ENCODE results near the gene BANP.

Gene BANP

DNA sequence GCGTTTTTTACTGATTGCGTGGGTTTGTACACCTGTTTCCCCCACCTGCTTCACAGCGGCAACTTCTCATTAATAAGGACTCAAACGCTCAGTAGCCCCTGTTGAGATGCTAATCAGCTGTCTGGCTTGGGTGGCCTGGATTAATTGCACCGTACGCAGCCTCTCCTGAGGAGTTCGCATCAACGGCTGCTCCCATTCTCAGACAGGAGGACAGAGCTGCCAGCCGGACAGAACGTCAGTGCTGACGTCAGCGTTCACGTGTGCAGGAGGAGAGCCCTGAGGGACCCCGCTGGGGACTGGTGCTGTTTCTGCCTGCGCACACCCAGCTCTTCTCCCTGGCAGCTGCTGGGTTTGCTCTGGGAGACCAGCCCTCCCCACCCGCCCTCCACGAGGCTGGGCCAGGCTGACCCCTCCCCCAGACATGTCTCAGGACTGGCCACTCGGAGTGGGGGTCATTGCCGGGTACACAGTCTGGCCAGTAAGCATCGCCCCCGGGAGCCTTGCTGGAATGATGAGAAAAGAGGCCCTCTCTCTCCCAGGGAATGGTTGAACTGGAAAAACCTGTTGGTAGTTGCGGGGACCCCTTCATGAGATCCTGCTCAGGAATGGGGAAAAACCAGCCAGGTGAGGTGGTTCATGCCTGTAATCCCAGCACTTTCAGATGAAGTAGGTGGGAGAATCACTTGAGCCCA, 5.7 kb upstream of the BANP start:
- H3K4me3 ChIP-seq (ENCODE audit: low read depth, low read length) = no peak overlapping the region
- DNase-seq (ENCODE audit: low read depth) = no peak
- TF ChIP-seq, protein P1, sequence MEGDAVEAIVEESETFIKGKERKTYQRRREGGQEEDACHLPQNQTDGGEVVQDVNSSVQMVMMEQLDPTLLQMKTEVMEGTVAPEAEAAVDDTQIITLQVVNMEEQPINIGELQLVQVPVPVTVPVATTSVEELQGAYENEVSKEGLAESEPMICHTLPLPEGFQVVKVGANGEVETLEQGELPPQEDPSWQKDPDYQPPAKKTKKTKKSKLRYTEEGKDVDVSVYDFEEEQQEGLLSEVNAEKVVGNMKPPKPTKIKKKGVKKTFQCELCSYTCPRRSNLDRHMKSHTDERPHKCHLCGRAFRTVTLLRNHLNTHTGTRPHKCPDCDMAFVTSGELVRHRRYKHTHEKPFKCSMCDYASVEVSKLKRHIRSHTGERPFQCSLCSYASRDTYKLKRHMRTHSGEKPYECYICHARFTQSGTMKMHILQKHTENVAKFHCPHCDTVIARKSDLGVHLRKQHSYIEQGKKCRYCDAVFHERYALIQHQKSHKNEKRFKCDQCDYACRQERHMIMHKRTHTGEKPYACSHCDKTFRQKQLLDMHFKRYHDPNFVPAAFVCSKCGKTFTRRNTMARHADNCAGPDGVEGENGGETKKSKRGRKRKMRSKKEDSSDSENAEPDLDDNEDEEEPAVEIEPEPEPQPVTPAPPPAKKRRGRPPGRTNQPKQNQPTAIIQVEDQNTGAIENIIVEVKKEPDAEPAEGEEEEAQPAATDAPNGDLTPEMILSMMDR (IDR thresholded peaks at IDR 0.05; ENCODE audit: control insufficient read depth, extremely low read depth, insufficient read depth) = no peak

DNA sequence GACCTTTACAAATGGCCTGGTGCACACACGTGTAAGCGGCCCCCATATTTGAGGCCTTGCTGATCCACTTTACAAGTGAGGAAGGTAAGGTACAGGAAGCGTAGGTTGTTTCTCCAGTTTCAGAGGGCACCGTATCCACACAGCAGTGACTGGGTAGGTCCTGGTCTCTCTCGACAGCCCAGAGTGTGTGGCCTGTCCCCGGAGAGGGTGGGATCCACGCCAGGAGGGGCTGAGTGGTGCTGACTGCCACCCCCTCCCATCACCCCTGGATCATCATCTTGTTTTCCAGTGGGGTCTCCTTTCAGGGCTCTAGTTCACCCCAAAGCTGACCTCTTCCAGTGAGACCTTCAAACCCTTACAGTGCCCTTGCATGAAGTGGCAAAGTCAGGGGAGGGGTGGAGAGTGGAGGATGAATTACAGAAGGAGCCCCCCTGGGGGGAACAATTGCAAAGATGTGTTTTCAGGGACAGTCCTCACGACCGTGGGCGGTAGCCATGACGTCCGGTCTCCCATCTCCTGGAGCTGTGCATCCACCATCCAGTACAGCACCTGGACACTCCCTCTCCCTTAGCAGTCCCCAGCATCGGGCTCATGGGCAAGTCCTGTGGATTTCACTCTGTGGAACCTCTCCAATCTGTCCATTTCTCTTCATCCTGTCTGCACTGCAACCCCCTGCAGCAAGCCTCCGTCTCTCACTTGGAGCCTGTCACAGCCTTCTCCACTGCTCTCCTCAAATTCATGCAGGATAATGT, 4.5 kb upstream of the BANP start:
- DNase-seq (ENCODE audit: low read depth) = no peak
- TF ChIP-seq, protein P1 (IDR thresholded peaks at IDR 0.05; ENCODE audit: control insufficient read depth, extremely low read depth, insufficient read depth) = no peak

DNA sequence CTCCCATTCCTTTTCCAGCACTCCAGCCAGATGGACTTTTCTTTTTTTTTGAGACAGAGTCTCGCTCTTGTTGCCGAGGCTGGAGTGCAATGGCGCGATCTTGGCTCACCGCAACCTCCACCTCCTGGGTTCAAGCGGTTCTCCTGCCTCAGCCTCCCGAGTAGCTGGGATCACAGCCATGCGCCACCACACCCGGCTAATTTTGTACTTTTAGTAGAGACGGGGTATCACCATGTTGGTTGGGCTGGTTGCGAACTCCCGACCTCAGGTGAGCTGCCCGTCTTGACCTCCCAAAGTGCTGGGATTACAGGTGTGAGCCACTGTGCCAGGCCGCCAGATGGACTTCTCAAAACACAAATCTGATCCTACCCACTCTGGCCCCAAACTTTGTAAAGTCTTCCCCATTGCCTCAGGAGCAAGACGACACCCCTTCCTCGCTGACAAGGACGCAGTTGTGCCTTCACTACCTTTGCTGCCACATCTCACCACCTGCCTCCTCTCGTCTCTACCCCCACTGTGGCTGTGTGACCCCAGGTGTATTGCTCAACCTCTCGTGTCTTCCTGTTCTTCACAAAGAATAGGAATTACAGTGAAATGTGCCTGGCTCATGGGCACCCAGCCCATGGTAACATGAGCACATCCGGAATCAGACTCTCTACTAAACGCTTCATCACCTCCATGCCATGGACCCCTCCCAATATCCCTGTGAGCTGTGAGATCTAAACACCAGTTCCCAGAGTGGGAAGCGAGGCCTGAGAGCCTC, 3.7 kb upstream of the BANP start:
- H3K4me3 ChIP-seq (ENCODE audit: low read depth, low read length) = no peak overlapping the region
- TF ChIP-seq, protein P1 (IDR thresholded peaks at IDR 0.05; ENCODE audit: control insufficient read depth, extremely low read depth, insufficient read depth) = no peak
- no peak for DNase-seq (ENCODE audit: low read depth)

More for the DNA sequence above, 4.5 kb upstream of the BANP start:
- H3K4me3 ChIP-seq (ENCODE audit: low read depth, low read length) = no peak overlapping the region

DNA sequence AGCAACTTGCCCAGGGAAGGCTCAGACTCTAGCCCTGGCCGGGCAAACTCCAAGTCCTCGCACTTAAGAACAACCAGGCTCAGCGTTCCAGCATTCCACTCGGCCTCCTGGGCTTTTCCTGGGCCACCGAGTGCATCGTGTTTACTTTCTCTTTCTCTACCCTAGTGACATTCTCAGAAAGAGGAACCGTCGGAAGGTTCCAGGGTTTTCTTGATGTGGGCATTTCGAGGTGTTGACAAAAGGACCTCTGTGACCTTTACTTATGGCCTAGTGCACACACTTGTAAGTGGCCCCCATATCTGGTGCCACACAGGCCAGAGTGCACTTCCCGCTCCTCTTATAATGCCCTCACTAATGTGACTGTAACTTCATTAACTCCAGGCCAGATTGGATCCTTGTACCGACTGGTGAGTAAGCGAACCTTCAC, 3.1 kb upstream of the BANP start:
- no peak overlapping the region for H3K4me3 ChIP-seq (ENCODE audit: low read depth, low read length)
- no peak for DNase-seq (ENCODE audit: low read depth)
- TF ChIP-seq, protein P1 (IDR thresholded peaks at IDR 0.05; ENCODE audit: control insufficient read depth, extremely low read depth, insufficient read depth) = no peak

DNA sequence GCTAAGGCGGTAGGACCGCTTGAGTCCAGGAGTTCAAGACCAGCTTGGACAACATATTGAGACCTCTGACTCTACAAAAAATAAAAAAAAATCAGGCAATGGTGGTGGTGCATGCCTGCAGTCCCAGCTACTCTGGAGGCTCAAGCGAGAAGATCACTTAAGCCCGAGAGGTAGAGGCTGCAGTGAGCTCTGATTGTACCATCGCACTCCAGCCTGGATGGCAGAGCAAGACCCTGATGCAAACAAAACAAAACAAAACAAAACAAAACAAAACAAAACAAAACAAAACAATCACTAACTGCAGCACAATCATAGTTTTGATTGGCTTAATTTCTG, 2.5 kb upstream of the BANP start:
- TF ChIP-seq, protein P1 (IDR thresholded peaks at IDR 0.05; ENCODE audit: control insufficient read depth, extremely low read depth, insufficient read depth) = no peak
- H3K4me3 ChIP-seq (ENCODE audit: low read depth, low read length) = no peak overlapping the region
- no peak for DNase-seq (ENCODE audit: low read depth)

DNA sequence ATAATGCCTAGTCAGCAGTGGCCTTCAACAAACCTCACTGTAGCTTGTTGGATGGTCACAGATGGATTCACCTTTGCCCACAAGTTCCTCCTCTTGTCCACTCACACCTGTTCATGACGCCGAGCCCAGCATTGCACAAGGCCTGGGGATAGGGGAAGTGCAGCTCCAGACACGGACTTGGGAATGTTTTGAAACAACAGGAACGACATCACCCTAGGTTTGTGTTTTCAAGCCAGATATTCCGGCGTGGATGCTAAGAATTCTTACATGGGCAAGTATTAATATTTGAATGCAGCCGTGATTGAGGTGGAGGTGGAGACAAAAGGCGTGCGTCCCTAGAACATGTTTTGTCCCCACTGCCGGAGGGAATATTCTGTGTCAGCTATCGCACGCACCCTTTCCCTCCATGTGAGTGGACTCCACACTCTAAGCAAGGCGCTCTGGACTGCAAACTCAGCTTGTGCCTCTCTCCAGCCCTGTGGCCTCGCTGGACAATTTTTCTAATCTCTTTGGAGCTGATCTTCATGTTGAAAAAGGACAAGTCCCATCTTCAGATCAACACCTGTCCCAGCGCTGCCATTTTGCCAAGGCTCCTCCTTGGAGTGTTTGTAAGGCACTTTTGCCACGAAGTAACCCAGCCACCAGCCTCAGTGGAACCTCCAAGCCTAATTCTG, 2.0 kb upstream of the BANP start:
- no peak for DNase-seq (ENCODE audit: low read depth)
- TF ChIP-seq, protein P1 (IDR thresholded peaks at IDR 0.05; ENCODE audit: control insufficient read depth, extremely low read depth, insufficient read depth) = no peak
- H3K4me3 ChIP-seq (ENCODE audit: low read depth, low read length) = no peak overlapping the region
